ENCODE measurements around the gene RTN4R. TPM values are rescaled to one million over a fixed set of nuclear protein-coding genes. Genes with fewer than 3 reads are reported as not detected.

RTN4R gene
- total and polyA plus RNA-seq, 2 of the 13 experiments (the other 11 are each of a cell fraction or from before 2014, with no cell fraction given): 0.22 to 0.77 TPM

DNA sequence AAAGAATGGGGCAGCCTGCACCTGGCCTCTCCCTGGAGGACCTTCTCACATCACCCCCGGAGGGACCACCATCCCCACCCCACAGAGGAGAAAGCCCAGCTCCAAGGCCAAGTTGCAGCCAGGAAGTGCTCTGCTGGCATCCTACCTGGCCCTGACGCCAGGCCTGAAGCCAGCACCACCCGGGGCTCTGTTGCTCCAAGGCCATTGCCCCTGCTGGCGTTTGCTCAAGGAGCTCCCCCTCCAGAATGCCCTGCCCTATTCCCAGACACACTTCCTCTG lies 10.2 kb downstream of the RTN4R start:
- H3K4me1 ChIP-seq (ENCODE audit: insufficient read depth, low read length): no peaks in the 10 kb centered on the region
- ATAC-seq (no peak), FAIRE-seq (no peak), DNase-seq (ENCODE audit: low spot score) (no peak)
- H4K20me1 ChIP-seq (ENCODE audit: insufficient read depth, low read length): peaks cover 6% of the 10 kb centered on the region; the same call in 1 of the 2 replicates
- peaks cover 3 to 34% of the 10 kb centered on the region in 2 experiments; a peak in 4 of 5 replicates for H3K27me3 ChIP-seq (ENCODE audit: control insufficient read depth in 1 of 2, insufficient read depth in 2 of 2, low read length in 2 of 2)
- H3K79me2 ChIP-seq (ENCODE audit: insufficient read depth, low read length): no peaks in the 10 kb centered on the region
- H2AFZ ChIP-seq (ENCODE audit: low read length): no peak overlapping the region
- no peaks in the 10 kb centered on the region for H3K9me3 ChIP-seq (ENCODE audit: low read length)
- TF ChIP-seq CEBPB (IDR thresholded peaks at IDR 0.05; ENCODE audit: borderline replicate concordance, low read depth, low read length): no peak
- TF ChIP-seq, protein P1, sequence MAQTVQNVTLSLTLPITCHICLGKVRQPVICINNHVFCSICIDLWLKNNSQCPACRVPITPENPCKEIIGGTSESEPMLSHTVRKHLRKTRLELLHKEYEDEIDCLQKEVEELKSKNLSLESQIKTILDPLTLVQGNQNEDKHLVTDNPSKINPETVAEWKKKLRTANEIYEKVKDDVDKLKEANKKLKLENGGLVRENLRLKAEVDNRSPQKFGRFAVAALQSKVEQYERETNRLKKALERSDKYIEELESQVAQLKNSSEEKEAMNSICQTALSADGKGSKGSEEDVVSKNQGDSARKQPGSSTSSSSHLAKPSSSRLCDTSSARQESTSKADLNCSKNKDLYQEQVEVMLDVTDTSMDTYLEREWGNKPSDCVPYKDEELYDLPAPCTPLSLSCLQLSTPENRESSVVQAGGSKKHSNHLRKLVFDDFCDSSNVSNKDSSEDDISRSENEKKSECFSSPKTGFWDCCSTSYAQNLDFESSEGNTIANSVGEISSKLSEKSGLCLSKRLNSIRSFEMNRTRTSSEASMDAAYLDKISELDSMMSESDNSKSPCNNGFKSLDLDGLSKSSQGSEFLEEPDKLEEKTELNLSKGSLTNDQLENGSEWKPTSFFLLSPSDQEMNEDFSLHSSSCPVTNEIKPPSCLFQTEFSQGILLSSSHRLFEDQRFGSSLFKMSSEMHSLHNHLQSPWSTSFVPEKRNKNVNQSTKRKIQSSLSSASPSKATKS (CRISPR knock-in tag; IDR thresholded peaks at IDR 0.05): no peak
- TF ChIP-seq ERF (CRISPR knock-in tag; IDR thresholded peaks at IDR 0.05): no peak
- no peak for TF ChIP-seq FIP1L1 (IDR thresholded peaks at IDR 0.05; ENCODE audit: borderline replicate concordance, insufficient read depth, low read depth, low read length)
- TF ChIP-seq ZNF350 (CRISPR knock-in tag; IDR thresholded peaks at IDR 0.05; ENCODE audit: borderline replicate concordance, low read depth): no peak
- TF ChIP-seq SNAPC2 (CRISPR knock-in tag; IDR thresholded peaks at IDR 0.05): no peak
- no peak for TF ChIP-seq MAFF (IDR thresholded peaks at IDR 0.05; ENCODE audit: low read depth, low read length)
- TF ChIP-seq, protein P2, sequence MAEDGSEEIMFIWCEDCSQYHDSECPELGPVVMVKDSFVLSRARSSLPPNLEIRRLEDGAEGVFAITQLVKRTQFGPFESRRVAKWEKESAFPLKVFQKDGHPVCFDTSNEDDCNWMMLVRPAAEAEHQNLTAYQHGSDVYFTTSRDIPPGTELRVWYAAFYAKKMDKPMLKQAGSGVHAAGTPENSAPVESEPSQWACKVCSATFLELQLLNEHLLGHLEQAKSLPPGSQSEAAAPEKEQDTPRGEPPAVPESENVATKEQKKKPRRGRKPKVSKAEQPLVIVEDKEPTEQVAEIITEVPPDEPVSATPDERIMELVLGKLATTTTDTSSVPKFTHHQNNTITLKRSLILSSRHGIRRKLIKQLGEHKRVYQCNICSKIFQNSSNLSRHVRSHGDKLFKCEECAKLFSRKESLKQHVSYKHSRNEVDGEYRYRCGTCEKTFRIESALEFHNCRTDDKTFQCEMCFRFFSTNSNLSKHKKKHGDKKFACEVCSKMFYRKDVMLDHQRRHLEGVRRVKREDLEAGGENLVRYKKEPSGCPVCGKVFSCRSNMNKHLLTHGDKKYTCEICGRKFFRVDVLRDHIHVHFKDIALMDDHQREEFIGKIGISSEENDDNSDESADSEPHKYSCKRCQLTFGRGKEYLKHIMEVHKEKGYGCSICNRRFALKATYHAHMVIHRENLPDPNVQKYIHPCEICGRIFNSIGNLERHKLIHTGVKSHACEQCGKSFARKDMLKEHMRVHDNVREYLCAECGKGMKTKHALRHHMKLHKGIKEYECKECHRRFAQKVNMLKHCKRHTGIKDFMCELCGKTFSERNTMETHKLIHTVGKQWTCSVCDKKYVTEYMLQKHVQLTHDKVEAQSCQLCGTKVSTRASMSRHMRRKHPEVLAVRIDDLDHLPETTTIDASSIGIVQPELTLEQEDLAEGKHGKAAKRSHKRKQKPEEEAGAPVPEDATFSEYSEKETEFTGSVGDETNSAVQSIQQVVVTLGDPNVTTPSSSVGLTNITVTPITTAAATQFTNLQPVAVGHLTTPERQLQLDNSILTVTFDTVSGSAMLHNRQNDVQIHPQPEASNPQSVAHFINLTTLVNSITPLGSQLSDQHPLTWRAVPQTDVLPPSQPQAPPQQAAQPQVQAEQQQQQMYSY (CRISPR knock-in tag; IDR thresholded peaks at IDR 0.05): no peak
- no peak overlapping the region for H3K9ac ChIP-seq (ENCODE audit: insufficient read depth, low read depth, low read length)
- intact Hi-C loops (cut with micrococcal nuclease; ENCODE audit: unreplicated experiment): no loop called here
- no peaks in the 10 kb centered on the region for H3K36me3 ChIP-seq (replicated peaks in 1 of 2; ENCODE audit: control insufficient read depth in 1 of 2, insufficient read depth in 2 of 2, low read length in 2 of 2)
- no peak overlapping the region for H3K4me3 ChIP-seq (replicated peaks in 1 of 3; ENCODE audit: insufficient read depth in 1 of 3, low read depth in 2 of 3, low read length in 3 of 3)
- ChIA-PET POLR2A (no interaction called here), CTCF (ENCODE audit: low intra/inter-chr PET ratio, low total read pairs) (interaction anchor here (1.1 kb wide), 1 partner anchor 28 kb away, joined by 6 read pairs; no protein-coding TSS in a partner anchor)
- in situ Hi-C loops (cut with HindIII; ENCODE audit: extremely low pct_ligation_motif_present, low pct_unique_long_range_greater_than_20kb): no loop called here
- H3K27ac ChIP-seq (ENCODE audit: extremely low read length, insufficient read depth, low read length): no peak overlapping the region
- no TSS peak for BruUV-seq (replicated peaks)
- no peak overlapping the region for H3K4me2 ChIP-seq (ENCODE audit: low read depth, low read length)
- no CpG with 5 or more reads among the region's 4 CpGs for WGBS (ENCODE audit: low lambda C conversion rate)

Measured in HepG2 (cell line).